HG02798 (cell line): ENCODE measurements around the gene OPN1MW3.
"Not testable (repeated sequence)": the region's sequence is repeated elsewhere in the genome, so short reads cannot be mapped to it uniquely, and the experiment has no call there.

Experiments used
- ATAC-seq: cut with Tn5 transposase; IDR thresholded peaks from one replicate; pipeline ENCODE4 v1.9.1; 2021; ENCODE audit warnings: mild to moderate bottlenecking; ENCODE audit not compliant: unreplicated experiment, poor library complexity

OPN1MW3 gene

DNA sequence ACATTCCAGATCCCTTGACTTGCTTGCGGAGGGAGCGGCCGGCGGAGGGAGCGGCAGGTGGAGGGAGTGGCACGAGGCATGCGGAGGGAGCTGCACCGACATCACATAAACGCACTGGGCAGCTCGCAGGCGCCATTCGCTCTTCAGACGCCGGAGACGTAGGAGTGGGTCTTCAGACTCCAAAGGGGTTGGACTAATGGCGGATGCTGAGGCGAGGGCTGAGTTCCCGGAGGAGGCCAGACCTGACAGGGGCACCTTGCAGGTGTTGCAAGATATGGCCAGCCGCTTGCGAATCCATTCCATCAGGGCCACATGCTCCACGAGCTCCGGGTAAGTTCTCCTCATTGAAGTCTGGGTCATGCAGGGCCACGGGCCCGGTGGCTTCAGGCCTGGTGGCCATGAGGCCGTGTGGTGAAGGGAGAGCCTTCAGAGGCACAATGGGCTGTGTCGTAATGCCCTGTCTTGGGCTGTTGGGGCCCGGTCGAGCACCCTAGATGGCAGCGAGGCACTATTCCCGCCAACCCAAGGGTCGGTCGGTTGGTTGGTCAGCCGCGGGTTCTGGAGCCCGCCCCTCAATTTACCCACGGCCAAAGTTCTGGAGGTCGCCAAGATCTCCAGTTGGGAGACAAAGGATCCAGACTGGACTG lies 38.4 kb downstream of the OPN1MW3 start, which contains the start of gene TKTL1:
TKTL1 (plus strand) TSS at position 132 of the 647 bp plus-strand sequence; CDS start at position 197, 65 bp downstream.
- no peak for ATAC-seq

DNA sequence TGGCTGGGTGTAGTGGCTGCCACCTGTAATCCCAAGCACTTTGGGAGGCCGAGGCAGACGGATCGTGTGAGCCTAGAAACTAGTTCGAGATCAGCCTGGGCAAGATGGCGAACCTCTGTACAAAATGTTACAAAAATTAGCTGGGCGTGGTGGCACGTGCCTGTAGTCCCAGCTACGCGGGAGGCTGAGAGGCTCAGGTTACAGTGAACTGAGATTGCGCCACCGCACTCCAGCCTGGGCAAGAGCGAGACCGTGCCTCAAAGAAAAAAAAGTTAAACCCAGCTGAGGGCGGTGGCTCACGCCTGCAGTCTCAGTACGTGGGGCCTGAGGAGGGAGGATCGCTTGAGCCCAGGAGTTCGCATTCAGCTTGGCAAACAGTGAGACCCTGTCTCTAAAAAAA lies 39.3 kb downstream of the OPN1MW3 start:
- no peak for ATAC-seq

DNA sequence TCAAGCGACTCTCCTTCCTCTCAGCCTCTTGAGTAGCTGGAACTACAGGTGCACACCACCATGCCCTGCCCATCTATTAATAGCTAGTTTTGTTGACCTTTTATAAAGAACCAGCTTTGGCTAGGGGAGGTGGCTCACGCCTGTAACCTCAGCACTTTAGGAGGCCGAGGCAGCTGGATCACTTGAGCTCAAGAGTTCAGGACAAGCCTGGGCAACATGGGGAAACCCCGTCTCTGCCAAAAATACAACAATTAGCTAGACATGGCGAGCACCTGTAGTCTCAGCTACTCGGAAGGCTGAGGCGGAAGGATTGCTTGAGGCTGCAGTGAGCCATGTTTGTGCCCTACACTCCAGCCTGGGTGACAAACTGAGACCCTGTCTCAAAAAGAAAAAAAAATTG lies 40.9 kb downstream of the OPN1MW3 start:
- peak; percentile 62 for ATAC-seq

DNA sequence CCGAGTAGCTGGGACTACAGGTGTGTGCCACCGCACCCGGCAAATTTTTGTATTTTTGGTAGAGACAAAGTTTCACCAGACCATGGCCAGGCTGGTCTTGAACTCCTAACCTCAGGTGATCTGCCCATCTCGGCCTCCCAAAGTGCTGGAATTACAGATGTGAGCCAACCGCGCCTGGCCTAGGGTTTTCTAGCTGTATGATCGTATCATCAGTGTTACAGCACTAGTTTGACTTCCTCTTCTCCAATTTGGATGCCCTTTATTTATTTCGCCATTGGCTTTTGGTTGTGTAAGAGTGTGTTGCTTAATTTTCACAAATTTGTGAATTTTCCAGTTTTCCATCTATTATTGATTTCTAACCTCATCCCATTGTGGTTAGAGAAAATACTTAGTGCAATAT lies 43.4 kb downstream of the OPN1MW3 start:
- ATAC-seq = no peak

DNA sequence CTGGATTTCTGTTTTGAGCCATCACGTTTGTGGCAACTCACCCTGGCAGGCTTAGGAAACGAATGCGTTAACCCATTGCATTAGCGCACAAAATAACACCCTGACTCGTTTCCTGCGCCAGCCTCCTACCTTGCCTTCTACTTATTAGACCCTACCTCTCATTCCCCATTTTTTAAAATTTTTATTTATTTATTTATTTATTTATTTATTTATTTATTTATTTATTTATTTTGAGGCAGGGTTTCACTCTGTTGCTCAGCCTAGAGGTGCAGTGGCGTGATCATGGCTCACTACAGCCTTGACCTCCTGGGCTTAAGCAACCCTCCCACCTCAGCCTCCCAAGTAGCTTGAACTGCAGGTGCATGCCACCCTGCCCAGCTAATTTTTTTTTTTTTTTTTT lies 45.6 kb downstream of the OPN1MW3 start:
- not testable (repeated sequence) for ATAC-seq

DNA sequence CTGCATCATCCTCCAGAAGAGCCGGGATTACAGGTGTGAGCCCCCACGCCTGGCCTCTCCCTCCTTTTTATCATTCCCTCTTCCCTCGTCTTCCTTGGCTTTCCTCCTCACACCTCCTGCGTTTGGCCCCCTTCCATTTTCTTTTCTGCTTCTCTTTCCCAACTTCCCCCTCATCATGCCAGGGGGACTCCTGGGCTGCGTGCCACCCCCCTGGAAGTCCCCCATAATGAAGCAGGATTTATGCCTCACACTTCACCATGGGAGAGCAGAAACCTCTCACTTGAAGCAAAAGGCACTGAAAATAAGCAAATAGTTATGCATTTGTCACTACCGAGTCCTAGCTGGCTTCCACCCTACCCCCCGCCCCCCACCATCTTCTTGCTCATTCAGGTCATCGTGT lies 46.1 kb downstream of the OPN1MW3 start:
- ATAC-seq = no peak

DNA sequence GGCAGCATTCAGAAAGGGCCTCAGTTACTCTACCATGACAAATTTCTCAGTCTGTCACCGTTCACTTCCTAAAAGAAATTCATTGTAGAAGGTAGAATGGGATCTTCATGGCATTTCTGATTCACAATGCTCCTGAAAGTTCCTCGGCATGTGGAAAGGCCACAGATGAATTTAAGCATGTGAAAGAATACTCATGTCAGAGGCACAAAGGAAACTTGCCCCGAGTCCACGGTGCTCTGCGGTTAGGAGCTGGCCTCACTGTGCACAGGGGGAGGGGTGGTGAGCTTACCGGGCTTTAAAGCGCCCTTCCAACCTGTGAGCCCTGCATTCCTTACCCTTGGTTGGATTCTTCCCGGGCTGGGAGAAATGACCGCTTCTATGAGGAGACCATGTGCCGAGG lies 47.5 kb downstream of the OPN1MW3 start:
- ATAC-seq = no peak

DNA sequence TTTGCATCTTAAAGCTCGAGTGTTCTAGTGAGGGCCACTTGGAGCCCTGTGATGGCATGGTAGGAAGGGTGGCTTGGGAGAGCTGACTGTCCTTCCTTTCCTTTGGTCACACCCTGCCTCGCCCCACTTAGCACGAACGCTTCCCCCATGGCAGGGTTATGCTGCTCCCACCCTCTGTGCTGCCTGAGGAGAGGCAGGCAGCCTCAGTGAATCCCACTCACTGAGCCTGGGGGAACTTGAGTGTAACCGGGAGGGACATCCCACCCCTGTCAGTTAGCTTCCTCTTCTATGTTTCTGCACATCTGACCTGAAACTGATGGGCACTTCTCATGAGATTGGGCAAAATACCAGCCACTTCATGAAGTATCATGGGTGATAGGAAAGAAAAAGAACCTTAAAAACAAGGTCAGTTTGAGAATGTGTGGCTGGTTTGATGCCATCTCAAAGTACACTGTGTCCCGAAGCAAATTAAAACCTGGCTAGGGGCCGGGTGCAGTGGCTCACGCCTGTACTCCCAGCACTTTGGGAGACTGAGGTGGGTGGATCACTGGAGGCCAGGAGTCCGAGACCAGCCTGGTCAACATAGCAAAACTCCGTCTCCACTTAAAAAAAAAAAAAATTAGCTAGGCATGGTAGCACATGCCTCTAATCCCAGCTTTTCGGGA lies 48.3 kb downstream of the OPN1MW3 start:
- ATAC-seq = no peak

DNA sequence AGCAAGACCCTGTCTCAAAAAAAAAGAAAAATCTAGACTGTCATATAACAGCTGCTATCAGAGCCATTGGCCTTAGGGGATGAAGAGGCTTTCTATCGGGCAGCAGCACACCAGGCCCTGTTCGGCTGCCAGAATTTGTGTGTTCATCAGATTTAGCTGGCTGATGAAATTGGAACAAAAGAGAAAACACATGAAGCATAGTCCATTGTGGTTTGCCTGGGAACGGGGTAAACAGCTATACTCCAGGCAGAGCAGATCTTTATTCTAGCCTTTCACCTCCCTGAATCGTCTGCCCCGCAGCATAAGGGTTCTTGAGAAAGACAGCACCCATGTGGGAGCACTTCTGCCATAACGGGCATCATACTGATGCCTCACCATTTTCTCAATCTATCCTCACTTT lies 49.8 kb downstream of the OPN1MW3 start:
- ATAC-seq = no peak

DNA sequence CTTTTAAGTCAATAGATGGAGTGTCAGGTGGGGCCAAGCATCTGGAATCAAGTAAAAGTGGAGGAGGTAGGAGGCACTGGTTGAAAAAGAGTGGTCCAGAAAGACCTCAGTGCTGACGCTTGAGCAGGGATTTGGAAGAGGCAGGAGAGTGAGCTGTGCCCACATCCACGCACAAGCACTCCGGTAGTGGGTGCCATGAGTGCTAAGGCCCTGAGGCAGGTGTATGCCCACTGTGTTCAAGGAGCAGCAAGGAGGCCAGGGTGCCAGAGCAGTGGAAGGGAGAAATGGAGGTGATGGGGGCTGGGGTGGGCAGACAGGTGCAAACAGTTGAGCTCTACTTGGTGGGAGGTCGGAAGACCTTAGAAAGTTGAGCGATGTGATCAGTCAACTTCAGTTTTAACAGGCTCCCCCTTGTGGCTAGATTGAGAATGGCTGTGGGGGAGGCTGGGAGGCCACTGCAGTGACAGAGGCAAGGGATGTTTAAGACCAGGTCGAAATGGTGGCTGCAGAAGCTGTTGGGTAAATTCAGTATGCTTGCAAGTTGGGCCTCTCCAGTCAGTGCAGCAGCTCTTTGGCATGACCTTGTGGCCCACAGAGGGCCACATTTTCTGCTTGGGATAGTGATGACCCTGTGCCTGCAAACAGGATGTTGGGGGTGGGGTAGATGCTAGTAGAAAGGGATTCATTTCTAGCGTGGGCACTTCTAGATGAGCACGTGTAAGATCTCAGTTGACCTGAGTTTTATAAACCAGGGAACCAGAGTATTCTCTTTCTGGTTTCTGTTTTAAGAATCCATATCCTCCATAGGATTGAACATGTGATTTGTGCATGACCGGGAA lies 50.9 kb downstream of the OPN1MW3 start:
- no peak for ATAC-seq

DNA sequence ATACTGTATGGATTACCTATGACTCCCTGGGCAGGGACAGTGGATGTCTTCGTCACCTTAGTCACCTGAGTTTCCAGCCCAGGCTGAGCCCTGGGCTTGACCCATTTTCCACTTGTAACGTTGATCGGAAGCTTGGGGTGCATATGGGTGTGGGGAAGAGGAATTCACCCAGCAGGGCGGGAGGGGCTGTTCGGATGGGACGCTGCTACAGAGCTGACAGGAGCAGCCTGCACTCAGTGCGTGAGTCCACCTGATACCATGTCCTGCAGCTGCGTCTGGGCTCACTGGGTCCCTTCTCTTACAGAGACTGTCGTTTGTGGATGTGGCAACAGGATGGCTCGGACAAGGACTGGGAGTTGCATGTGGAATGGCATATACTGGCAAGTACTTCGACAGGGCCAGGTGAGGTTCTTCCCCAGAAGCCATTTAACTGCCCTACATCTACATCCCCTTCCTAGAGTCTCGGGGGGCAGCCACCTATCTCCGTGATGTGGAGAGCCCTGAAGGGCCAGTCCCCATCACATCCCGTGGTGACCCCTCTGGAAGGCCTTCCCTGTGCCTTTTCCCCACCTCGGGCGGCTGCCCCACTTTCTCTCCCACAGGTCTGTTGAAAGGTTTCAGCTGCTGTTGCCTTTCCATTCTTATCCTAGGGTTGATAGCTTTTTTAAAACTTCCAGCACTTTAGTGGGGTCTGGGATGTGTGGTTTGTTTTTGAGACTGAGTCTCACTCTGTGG lies 51.8 kb downstream of the OPN1MW3 start:
- ATAC-seq = no peak

DNA sequence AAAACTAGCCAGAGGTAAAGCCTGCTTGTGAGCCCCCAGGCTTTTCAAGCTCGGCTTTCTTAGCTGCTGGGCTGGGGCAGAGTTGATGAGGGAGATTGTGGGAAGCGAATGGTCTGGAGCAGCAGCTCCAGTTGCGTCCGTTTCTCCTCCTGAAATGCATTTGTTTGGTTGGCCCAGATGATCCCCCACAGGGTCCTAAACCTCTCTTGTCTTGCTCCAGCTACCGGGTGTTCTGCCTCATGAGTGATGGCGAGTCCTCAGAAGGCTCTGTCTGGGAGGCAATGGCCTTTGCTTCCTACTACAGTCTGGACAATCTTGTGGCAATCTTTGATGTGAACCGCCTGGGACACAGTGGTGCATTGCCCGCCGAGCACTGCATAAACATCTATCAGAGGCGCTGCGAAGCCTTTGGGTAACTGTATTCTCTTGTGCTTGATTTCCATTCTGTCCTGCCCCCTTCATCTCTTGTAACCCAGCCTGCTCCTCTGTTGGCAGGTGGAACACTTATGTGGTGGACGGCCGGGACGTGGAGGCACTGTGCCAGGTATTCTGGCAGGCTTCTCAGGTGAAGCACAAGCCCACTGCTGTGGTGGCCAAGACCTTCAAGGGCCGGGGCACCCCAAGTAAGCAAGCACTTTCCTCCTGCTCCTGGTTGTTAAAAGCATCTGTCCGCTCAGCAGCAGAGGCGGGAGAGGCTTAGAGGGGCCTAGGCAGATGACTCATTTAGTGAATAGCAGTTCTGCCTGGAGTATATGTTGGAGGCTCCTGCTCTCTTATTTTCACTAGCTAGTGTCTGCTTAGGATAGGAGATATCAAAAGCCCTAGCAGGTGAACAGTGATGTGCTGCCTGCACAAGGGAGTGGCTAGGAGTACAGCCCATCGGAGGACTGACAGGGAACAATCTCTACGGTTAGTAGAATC lies 53.5 kb downstream of the OPN1MW3 start:
- no peak for ATAC-seq

DNA sequence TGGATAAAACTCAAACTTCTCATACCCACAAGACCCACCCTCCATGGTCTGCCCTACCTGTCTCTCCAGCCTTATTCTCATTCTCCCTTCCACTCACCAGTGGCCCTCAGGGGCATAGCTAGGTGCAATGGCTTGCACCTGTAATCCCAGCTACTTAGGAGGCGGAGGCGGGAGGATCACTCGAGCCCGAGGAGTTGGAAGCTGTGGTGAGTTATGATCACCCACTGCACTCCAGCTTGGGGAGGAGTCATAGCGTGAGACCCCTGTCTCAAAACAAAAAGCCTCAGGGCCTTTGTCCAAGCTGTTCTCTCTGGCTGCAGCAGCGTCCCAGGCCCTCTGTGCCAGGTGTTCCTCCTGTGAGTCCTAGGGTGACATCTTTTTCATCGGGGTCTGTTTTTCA lies 54.7 kb downstream of the OPN1MW3 start:
- no peak for ATAC-seq

DNA sequence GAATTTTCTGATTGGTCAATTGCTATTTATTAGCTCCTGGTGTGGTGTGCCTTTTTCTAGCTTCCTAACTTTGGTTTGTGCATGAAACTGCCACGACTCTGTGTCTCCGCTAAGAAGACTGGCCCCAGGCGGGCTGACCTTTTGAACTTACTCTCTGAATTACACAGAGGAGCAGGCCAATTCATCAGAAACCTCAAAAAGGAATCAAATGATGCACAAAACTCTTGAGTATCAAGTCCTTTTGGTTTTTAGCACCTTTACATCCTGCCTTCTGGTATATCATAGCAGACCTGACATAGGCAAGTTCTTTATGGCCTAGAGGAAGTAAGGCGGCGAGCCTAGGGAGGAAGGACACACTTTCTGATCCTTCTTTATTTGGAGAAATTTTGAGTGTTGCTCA lies 55.8 kb downstream of the OPN1MW3 start:
- ATAC-seq = no peak

DNA sequence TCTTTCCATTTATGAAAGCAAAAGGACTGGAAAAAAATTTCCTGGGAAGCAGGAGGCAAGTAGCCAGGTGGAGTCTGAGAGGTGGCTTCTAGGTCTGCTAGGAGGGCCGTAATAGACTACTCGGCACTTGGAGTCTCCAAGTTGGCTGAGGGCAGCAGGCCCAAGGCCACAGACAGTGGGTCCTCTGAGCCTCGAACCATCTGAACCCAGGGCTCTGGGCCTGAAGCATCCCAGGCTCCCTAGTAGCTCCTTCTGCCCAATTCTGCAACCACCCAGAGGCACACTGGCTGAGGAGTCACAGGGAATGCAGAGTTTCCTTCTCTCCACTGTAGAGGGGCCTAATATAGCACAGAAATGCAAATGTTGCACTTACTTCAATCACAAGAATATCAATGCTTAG lies 58.0 kb downstream of the OPN1MW3 start:
- no peak for ATAC-seq

DNA sequence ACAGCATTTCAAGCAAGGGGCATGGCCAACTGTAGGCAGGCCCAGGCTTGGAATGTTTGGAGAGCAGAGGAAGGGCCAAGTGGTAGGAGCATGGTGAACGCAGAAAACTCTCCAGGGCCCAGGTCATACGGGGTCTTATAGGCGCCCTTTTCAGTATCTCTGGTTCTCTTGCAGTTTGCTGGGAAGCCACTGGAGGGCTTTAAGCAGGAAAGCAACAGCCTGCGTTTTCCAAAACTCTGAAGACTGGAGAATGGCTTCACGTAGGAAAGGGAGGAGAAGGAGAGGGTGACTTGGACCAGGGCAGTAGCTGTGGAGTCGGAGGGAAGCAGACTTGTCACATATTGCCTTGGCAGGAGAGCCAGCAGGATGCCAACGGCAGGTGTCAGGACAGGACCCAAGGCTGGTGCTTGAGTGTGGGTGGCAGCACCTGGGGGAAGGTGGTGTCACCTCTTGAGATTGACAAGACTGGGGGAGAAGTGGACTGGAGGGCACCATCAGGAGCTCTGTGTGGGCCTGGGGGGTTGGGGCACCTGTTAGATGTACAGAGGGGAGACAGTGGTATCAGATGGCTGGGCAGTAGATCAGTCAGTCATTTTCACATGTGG lies 60.1 kb downstream of the OPN1MW3 start:
- no peak for ATAC-seq

DNA sequence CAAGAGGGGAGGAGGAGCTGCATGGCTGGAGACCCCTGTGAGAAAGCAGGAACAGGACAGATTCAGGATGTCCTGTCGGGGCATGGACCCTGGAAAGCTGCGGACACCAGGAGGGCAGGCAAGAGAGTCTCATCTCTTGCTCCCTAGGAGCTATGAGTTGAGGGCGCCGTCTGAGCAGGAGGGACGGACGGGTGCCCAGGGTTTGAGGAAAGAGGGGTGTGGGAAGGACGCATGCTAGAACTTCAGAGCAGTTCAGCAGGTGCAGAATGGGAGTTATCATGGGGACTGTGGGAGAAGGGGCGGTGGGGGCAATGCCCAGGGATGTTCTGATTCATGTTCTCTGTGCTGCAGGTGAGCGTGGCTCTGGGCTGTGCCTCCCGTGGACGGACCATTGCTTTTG lies 63.0 kb downstream of the OPN1MW3 start:
- ATAC-seq = no peak
